ENCODE data around the gene CCDC107. TPM values are rescaled to one million over a fixed set of nuclear protein-coding genes. Genes with fewer than 3 reads are reported as not detected.

Gene CCDC107
- total RNA-seq, 4 donors from 2014 or later, result 5.0 to 13.2 (median 9.6) TPM

- no peak for TF ChIP-seq CTCF (IDR thresholded peaks at IDR 0.05)
- no peak for TF ChIP-seq EP300 (IDR thresholded peaks at IDR 0.05)
- TF ChIP-seq POLR2AphosphoS5 (IDR thresholded peaks at IDR 0.05), result no peak
- no peak for TF ChIP-seq POLR2A (IDR thresholded peaks at IDR 0.05)
- no peak overlapping the region for H3K27ac ChIP-seq
Measured at GRCh38 chr9:35612843-35613242, 45.2 kb upstream of the CCDC107 start.

GRCh38 chr9:35615981-35616680 is 42.0 kb upstream of the CCDC107 start:
- Histone ChIP-seq H3K27ac (no peak overlapping the region), H3K9me3 (no peaks in the 10 kb centered on the region), H3K4me3 (no peak overlapping the region), H3K4me1 (peaks cover 10% of the 10 kb centered on the region), H3K36me3 (no peaks in the 10 kb centered on the region), H3K27me3 (no peaks in the 10 kb centered on the region)
- TF ChIP-seq EP300 (IDR thresholded peaks at IDR 0.05), result no peak
- no peak for TF ChIP-seq POLR2AphosphoS5 (IDR thresholded peaks at IDR 0.05)
- no peak for TF ChIP-seq POLR2A (IDR thresholded peaks at IDR 0.05)
- TF ChIP-seq CTCF (IDR thresholded peaks at IDR 0.05), result no peak
- DNase-seq (ENCODE audit: low spot score in 2 of 2), result peak in 1 of 2 donors; percentile 65
- 84% methylated on average over 17 of the region's 17 CpGs for WGBS

More at GRCh38 chr9:35612843-35613242, 45.2 kb upstream of the CCDC107 start:
- Histone ChIP-seq H3K27me3 (no peaks in the 10 kb centered on the region), H3K4me1 (peaks cover 10% of the 10 kb centered on the region), H3K36me3 (peaks cover 24% of the 10 kb centered on the region), H3K4me3 (no peak overlapping the region), H3K9me3 (no peaks in the 10 kb centered on the region)
- 75% methylated on average over 2 of the region's 2 CpGs for WGBS
- DNase-seq (ENCODE audit: low spot score in 2 of 2), result no peak

GRCh38 chr9:35616681-35617459 is 41.2 kb upstream of the CCDC107 start:
- TF ChIP-seq POLR2A (IDR thresholded peaks at IDR 0.05) (no peak), POLR2AphosphoS5 (IDR thresholded peaks at IDR 0.05) (no peak), EP300 (IDR thresholded peaks at IDR 0.05) (no peak), CTCF (IDR thresholded peaks at IDR 0.05) (no peak)
- H3K4me3 ChIP-seq, result peak overlapping the region; percentile 48
- DNase-seq (ENCODE audit: low spot score in 2 of 2), result peak; percentile 86 to 88

DNA sequence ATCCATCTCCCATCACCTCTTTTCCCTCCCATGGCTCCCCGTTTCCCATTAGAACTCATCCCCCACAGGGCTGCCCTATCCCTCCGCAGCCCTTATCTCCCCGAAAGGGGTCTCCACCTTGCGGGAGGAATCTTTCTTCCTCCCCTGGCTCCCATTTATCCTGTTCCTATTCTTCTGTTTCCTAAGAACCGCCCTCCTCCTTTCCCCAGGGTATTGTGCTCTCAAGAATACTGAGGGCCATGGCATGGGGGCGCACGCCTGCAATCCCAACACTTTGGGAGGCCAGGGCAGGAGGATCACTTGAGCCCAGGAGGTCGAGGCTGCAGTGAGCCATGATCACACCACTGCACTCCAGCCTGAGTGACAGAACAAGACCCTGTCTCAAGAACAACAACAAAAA is 40.5 kb upstream of the CCDC107 start:
- Histone ChIP-seq H3K27ac (no peak overlapping the region), H3K4me1 (peaks cover 10% of the 10 kb centered on the region), H3K27me3 (no peaks in the 10 kb centered on the region), H3K36me3 (no peaks in the 10 kb centered on the region), H3K4me3 (peak overlapping the region; percentile 48), H3K9me3 (no peaks in the 10 kb centered on the region)
- 66% methylated on average over 8 of the region's 8 CpGs for WGBS
- TF ChIP-seq POLR2A (IDR thresholded peaks at IDR 0.05), result no peak
- TF ChIP-seq EP300 (IDR thresholded peaks at IDR 0.05), result no peak
- no peak for TF ChIP-seq POLR2AphosphoS5 (IDR thresholded peaks at IDR 0.05)
- no peak for TF ChIP-seq CTCF (IDR thresholded peaks at IDR 0.05)
- peak in 1 of 2 donors; percentile 49 for DNase-seq (ENCODE audit: low spot score in 2 of 2)

More at GRCh38 chr9:35616681-35617459, 41.2 kb upstream of the CCDC107 start:
- Histone ChIP-seq H3K27me3 (no peaks in the 10 kb centered on the region), H3K36me3 (no peaks in the 10 kb centered on the region), H3K27ac (no peak overlapping the region), H3K4me1 (peaks cover 10% of the 10 kb centered on the region), H3K9me3 (no peaks in the 10 kb centered on the region)
- 12% methylated on average over 42 of the region's 51 CpGs for WGBS

DNA sequence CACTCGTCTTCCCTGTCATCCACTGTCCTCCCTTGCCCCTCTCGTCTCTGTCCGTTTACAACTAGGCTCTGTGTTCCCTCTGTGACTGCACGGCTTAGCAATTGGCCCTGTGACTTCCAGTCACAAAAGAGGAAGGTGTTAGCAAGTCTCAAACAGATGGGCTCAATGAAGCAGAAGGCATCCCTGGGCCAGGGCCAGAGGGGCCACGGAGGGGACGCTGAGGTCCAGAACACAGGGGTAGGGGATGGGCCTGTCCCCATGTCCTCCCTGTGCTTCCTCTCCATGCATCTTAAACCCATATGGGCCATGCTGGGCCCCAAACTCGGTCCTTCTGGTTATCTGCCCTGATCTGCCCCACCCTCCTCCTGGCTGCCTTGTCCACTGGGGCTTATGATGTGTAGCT is 39.8 kb upstream of the CCDC107 start, which contains the start of gene CD72:
CD72 (minus strand) TSS at position 89 of the 403 bp plus-strand sequence. CDS start 110 bp downstream, outside the sequence.
- Histone ChIP-seq H3K9me3 (no peaks in the 10 kb centered on the region), H3K27ac (no peak within 1 kb of the TSS), H3K36me3 (no peaks in the 10 kb centered on the region), H3K27me3 (no peaks in the 10 kb centered on the region), H3K4me3 (peak within 1 kb of the TSS; percentile 48), H3K4me1 (peaks cover 10% of the 10 kb centered on the region)
- 85% methylated on average over 6 of the region's 7 CpGs for WGBS
- TF ChIP-seq CTCF (IDR thresholded peaks at IDR 0.05) (no peak), EP300 (IDR thresholded peaks at IDR 0.05) (no peak)
- peak in 1 of 2 donors; percentile 61 for DNase-seq (ENCODE audit: low spot score in 2 of 2)

Measured in suprapubic skin (tissue), 4 donors.